KBM-7 (cell line): ENCODE measurements around the gene ZFAND6.
A peak's percentile ranks its signal among the peaks of the same experiment; 100 is the strongest.

Experiments used
- DNase-seq: peaks from one replicate; pipeline ENCODE4 v3.0.0-alpha.2; 2015
- in situ Hi-C: fragments of 300-500 bp; cut with MboI; formaldehyde crosslinking; loops from 2 replicates; pipeline ENCODE4 v1.14.3; 2020; ENCODE audit warnings: low sequenced_read_pairs, low pct_unique_long_range_greater_than_20kb, mixed read lengths

The ZFAND6 gene

GRCh38 chr15:80157215-80157614 lies 97.7 kb downstream of the ZFAND6 start:
- in situ Hi-C loops, result loop anchor here (25.0 kb wide), 1 partner anchor 270 kb away; the partner anchor contains the start of gene MTHFS
- peak; percentile 52 for DNase-seq

DNA sequence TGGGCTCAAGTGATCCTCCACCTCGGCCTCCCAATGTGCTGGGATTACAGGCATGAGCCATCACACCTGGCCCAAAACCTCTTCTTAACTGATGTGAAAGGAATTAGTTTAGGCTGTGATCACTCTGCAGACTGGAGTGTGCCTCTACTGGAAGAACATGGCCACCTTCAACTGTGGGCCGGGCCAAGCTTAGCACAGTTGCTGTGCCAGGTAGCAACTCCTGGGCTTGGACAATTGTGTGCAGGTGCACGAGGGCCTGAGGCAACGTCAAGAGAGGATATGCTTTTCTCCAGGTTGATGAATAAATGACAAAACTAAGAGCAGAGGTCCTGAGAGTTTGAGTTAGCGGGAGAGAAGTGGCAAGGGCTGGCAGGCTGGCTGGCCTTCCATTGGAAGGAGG lies 99.8 kb downstream of the ZFAND6 start:
- in situ Hi-C loops, result loop anchor here (25.0 kb wide), 1 partner anchor 272 kb away; the partner anchor contains the start of gene MTHFS
- no peak for DNase-seq

DNA sequence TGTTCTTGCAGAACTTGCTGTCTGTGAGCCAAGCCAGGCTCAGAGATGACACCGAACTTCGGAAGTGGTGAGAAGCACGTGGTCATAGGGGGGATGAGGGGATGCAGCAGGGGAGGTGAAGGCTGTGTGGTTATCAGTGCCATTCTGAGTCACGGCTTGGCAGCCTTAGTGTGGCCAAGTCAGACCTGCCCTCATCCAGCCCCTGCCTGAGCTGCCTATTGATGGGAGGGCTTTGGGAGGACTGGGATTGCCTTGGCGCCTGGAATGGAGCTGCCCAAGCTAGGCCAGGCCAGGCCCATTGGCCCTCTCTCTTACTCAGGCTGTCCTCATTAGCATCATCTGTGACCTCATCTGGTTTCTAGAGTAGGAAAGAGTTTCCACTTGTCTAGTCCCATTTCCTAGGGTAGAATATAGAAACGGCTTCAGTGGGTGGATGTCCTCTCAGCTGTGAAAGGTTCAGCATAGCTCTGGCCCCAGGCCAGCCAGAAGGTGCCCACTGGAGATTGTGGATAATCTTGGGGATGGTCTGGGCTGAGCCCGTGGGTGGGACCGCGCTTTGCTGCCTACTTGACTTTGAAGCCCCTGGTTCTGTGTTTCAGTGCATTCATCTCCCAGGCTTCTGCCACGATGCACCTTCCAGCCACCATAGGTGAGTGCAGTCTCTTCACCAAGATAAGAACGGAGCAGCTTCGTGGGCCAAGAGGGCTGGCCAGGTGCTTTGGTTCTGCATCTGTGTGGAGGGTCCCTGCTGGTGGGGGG lies 100.5 kb downstream of the ZFAND6 start:
- DNase-seq, result no peak
- in situ Hi-C loops, result loop anchor here (25.0 kb wide), 1 partner anchor 273 kb away; the partner anchor contains the start of gene MTHFS

GRCh38 chr15:80160570-80161156 lies 101.2 kb downstream of the ZFAND6 start:
- DNase-seq, result peak; percentile 99
- in situ Hi-C loops, result loop anchor here (25.0 kb wide), 1 partner anchor 273 kb away; the partner anchor contains the start of gene MTHFS

GRCh38 chr15:80161468-80162016 lies 102.1 kb downstream of the ZFAND6 start:
- in situ Hi-C loops, result loop anchor here (25.0 kb wide), 1 partner anchor 274 kb away; the partner anchor contains the start of gene MTHFS
- DNase-seq, result no peak

DNA sequence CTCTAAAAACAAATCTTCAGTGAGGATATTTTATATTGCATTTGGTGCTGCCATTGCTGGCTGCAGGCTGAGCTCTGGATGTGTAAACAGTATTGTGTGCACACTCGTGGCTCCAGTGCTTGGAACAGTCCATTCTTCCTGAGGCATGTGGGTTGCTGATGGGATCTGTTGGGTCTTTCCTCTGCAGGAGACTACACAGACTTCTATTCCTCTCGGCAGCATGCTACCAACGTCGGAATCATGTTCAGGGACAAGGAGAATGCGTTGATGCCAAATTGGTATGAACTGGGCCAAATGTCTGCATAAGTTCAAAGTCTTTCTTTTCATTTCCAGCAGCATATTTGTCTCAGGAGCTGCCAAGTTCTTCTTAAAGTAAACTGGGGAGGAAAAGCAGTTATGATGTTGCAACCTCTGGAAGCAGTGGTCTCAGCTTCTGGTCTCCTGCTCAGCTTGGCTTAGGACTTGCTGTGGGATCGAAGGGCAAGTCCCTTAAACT lies 102.6 kb downstream of the ZFAND6 start:
- in situ Hi-C loops, result loop anchor here (25.0 kb wide), 1 partner anchor 275 kb away; the partner anchor contains the start of gene MTHFS
- DNase-seq, result no peak

- in situ Hi-C loops, result loop anchor here (25.0 kb wide), 1 partner anchor 276 kb away; the partner anchor contains the start of gene MTHFS
- no peak for DNase-seq
These were observed 103.7 kb downstream of the ZFAND6 start for GRCh38 chr15:80163217-80163616.

GRCh38 chr15:80163897-80164296 lies 104.4 kb downstream of the ZFAND6 start:
- in situ Hi-C loops, result loop anchor here (25.0 kb wide), 1 partner anchor 277 kb away; the partner anchor contains the start of gene MTHFS
- DNase-seq, result peak; percentile 38

- in situ Hi-C loops, result loop anchor here (25.0 kb wide), 1 partner anchor 281 kb away; the partner anchor contains the start of gene MTHFS
These were observed 108.5 kb downstream of the ZFAND6 start for GRCh38 chr15:80167936-80168335.

GRCh38 chr15:80168421-80168820 lies 108.9 kb downstream of the ZFAND6 start:
- DNase-seq, result no peak
- in situ Hi-C loops, result loop anchor here (25.0 kb wide), 1 partner anchor 281 kb away; the partner anchor contains the start of gene MTHFS

More at GRCh38 chr15:80167936-80168335, 108.5 kb downstream of the ZFAND6 start:
- DNase-seq, result no peak

- no peak for DNase-seq
- in situ Hi-C loops, result loop anchor here (25.0 kb wide), 1 partner anchor 283 kb away; the partner anchor contains the start of gene MTHFS
These were observed 110.4 kb downstream of the ZFAND6 start for GRCh38 chr15:80169768-80170357.

GRCh38 chr15:80170596-80170995 lies 111.1 kb downstream of the ZFAND6 start:
- in situ Hi-C loops, result loop anchor here (25.0 kb wide), 1 partner anchor 283 kb away; the partner anchor contains the start of gene MTHFS
- DNase-seq, result no peak

GRCh38 chr15:80171787-80172186 lies 112.3 kb downstream of the ZFAND6 start:
- no peak for DNase-seq
- in situ Hi-C loops, result loop anchor here (25.0 kb wide), 1 partner anchor 284 kb away; the partner anchor contains the start of gene MTHFS

DNA sequence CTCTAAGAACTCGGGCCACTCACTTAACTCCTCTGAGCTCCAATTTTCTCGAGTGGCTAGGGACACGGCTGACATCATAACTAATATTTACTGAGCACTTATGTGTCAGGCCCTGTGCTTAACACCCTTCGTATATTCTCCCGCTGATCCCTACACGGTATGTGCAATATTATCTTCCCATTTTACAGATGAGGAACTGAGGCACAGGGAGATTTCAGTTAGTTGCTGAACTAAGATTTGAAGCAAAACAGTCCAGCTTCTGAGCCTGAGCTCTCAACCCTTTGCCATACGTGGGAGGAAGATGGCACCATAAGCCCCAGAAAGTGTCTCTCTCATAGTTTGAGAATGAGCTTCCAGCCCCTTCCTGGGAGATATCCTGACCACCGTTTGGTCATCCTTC lies 112.9 kb downstream of the ZFAND6 start:
- no peak for DNase-seq
- in situ Hi-C loops, result loop anchor here (25.0 kb wide), 1 partner anchor 285 kb away; the partner anchor contains the start of gene MTHFS

GRCh38 chr15:80173022-80173759 lies 113.7 kb downstream of the ZFAND6 start:
- in situ Hi-C loops, result loop anchor here (25.0 kb wide), 1 partner anchor 286 kb away; the partner anchor contains the start of gene MTHFS
- DNase-seq, result peak; percentile 84

DNA sequence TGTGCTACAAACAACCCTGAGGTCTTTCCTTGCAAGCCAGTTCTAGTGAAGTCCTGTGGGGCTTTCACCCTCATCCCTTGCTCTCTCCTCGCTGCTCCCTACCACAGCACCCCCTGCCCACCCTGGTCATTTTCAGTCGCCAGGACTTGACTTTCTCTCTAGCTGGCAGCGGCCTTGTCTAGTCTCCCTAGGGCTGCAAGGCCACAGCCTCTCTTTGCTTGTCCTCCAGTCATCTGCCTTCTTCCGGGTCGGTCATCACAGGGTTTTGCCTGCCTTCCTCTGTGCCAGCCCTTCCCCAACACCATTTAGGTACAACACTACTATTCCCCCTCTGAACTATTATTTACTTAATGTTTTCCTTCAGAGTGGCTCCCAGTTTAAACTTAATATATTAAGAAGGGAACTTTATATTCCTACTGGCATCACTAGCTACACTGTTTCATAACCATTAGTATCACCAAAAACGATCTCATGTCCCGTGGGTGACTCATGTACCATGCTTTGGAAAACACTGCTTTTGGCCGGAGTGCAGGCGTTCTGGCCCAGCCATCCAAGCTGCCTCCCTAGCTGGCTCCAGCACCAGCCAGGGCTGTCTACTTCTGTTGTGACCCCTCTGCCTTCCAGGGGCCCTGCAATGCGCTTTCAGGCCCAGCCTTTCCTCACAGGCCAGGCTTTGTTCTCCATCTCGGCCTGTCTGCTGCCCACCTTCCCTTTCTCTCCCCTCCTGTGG lies 114.7 kb downstream of the ZFAND6 start:
- DNase-seq, result no peak
- in situ Hi-C loops, result loop anchor here (25.0 kb wide), 1 partner anchor 287 kb away; the partner anchor contains the start of gene MTHFS

GRCh38 chr15:80175436-80175835 lies 116.0 kb downstream of the ZFAND6 start:
- no peak for DNase-seq
- in situ Hi-C loops, result no loop called here
